HepG2 (cell line): Measurements from ENCODE around the gene ZDHHC16. TPM values are rescaled to one million over a fixed set of nuclear protein-coding genes. Genes with fewer than 3 reads are reported as not detected.

Experiments
- ARNTL ChIP-seq: sonication (generic); formaldehyde crosslinking; IDR thresholded peaks from 2 replicates; pipeline ENCODE4 v1.4.0; 2020; ENCODE audit warnings: mild to moderate bottlenecking, missing genetic modification reagents
- CREB1 ChIP-seq, 2 experiments: fragments of 450-650 bp in 1 of 2; IDR thresholded peaks; 2 replicates each; pipeline ENCODE4 v1.6.1; 2016 to 2017; ENCODE audit warnings: control low read depth in 1 of 2, mild to moderate bottlenecking in 1 of 2, missing compliant biosample characterization in 1 of 2, missing genetic modification characterization in 1 of 2
- HDAC2 ChIP-seq: sonication (generic); formaldehyde crosslinking; IDR thresholded peaks from 2 replicates; pipeline ENCODE4 v1.4.0; 2020; ENCODE audit warnings: missing genetic modification reagents
- HMG20B ChIP-seq: conservative IDR thresholded peaks from 2 replicates; pipeline ENCODE4 v1.6.1; 2016; ENCODE audit warnings: missing genetic modification reagents, missing compliant biosample characterization
- MAFG ChIP-seq: sonication (generic); formaldehyde crosslinking; IDR thresholded peaks from 2 replicates; pipeline ENCODE4 v1.5.1; 2020; ENCODE audit warnings: mild to moderate bottlenecking, missing genetic modification reagents
- MED13 ChIP-seq: sonication (generic); formaldehyde crosslinking; IDR thresholded peaks from 2 replicates; pipeline ENCODE4 v1.5.0; 2020; ENCODE audit warnings: missing genetic modification reagents
- SOX6 ChIP-seq, 2 experiments: fragments of 450-650 bp in 1 of 2; sonication (generic) in 1 of 2; formaldehyde crosslinking in 1 of 2; IDR thresholded peaks; 2 replicates each; pipeline versions ENCODE4 v1.4.0 to v1.6.1; 2017 to 2020; ENCODE audit warnings: antibody characterized with exemption in 1 of 2, mild to moderate bottlenecking in 1 of 2, missing genetic modification reagents in 1 of 2
- ZNF160 ChIP-seq: sonication (generic); formaldehyde crosslinking; IDR thresholded peaks from 2 replicates; pipeline ENCODE4 v1.8.0; 2022; ENCODE audit warnings: mild to moderate bottlenecking, inconsistent platforms, missing genetic modification reagents
- ZNF331 ChIP-seq: sonication (generic); formaldehyde crosslinking; IDR thresholded peaks from 2 replicates; pipeline ENCODE4 v1.4.0; 2020; ENCODE audit warnings: missing genetic modification reagents
- ZNF605 ChIP-seq: sonication (generic); formaldehyde crosslinking; IDR thresholded peaks from 2 replicates; pipeline ENCODE4 v1.8.0; 2022; ENCODE audit warnings: mild to moderate bottlenecking, missing genetic modification reagents
- ZNF607 ChIP-seq: sonication (generic); formaldehyde crosslinking; IDR thresholded peaks from 2 replicates; pipeline ENCODE4 v1.5.1; 2020; ENCODE audit warnings: missing genetic modification reagents, mild to moderate bottlenecking, borderline replicate concordance
- ZNF766 ChIP-seq: sonication (generic); formaldehyde crosslinking; IDR thresholded peaks from 2 replicates; pipeline ENCODE4 v1.5.0; 2020; ENCODE audit warnings: missing genetic modification reagents, borderline replicate concordance
- polyA plus RNA-seq, 8 experiments: library from polyadenylated mRNA; depleted of rRNA in 3 of 8; stranded (reverse) in 7 of 8; unstranded in 1 of 8; fragments of >200 nt; fragmentation: Illumina TruSeq in 4 of 8; extraction: Trizol in 4 of 8; gene quantifications; 2 replicates each; pipeline versions ENCODE4 v1.2.1 to v1.2.3, GENCODE V29; 2011 to 2016; ENCODE audit warnings: low read depth in 4 of 8, missing spikeins in 1 of 8, mixed read lengths in 1 of 8; ENCODE audit not compliant: insufficient read depth in 1 of 8
- total RNA-seq, 5 experiments: library from RNA; depleted of rRNA; stranded (reverse); fragments of >200 nt; fragmentation: Illumina TruSeq; extraction: Trizol; gene quantifications; 2 replicates each; pipeline ENCODE4 v1.2.3, GENCODE V29; 2016; ENCODE audit warnings: low read depth in 1 of 5
- TF ChIP-seq, protein P1 (sequence below): sonication (generic); formaldehyde crosslinking; IDR thresholded peaks from 2 replicates; pipeline ENCODE4 v1.4.0; 2020; ENCODE audit warnings: missing genetic modification reagents
- TF ChIP-seq, protein P2 (sequence below): sonication (generic); formaldehyde crosslinking; IDR thresholded peaks from 2 replicates; pipeline ENCODE4 v1.4.0; 2020; ENCODE audit warnings: missing genetic modification reagents, borderline replicate concordance
- TF ChIP-seq, protein P3 (sequence below): sonication (generic); formaldehyde crosslinking; IDR thresholded peaks from 2 replicates; pipeline ENCODE4 v1.5.1; 2020; ENCODE audit warnings: missing genetic modification reagents, mild to moderate bottlenecking, borderline replicate concordance
- TF ChIP-seq, protein P4 (sequence below): sonication (generic); formaldehyde crosslinking; IDR thresholded peaks from 2 replicates; pipeline ENCODE4 v1.4.0; 2020; ENCODE audit warnings: mild to moderate bottlenecking, missing genetic modification reagents

ZDHHC16 gene
- total and polyA plus RNA-seq, 2 of the 13 experiments (the other 11 are each of a cell fraction or from before 2014, with no cell fraction given), result 40.8 to 41.8 TPM

DNA sequence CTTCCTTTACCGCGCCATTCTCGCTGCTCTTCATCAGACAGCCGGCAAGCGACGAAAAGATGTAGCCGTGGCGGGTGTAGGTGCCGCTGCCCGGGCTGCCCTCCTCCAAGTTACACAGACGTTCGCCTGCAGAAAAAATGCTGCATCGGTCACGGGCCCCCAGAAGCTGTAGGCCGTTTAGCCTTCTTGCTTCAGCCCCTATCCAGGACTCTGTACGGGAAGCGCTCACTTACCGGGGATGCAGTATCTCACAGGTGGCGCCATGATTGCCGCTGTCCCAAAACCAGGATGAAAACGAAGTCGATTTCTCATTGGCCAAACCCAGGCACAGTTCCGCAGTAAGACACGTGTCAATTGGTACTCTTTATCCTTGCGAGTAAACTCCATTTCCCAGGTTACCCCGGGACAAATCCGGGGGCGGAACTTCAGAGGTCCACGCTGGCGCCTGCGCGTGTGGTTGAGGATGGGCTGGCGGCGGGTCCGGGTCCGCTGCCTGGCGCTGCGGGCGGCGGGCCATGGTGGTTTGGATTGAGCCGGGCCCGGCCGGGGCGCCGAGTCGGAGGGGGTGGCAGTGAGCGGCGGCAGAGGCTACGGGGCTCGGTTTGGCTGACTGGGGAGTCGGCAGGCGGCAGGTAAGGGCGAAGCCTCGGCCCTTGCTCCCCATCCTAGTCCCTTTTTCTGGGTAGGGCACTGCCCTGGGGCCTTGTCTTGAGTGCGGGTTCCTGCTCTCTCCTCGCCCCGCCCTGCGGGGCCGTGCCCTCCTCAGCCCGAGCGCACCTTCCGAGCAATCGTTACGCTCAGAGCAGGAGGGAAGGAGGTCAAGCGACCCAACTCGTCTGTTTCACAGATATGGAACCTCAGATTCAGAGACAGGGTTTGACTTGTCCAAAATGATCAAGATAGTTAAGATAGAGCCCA is at the start of gene ZDHHC16, which contains the start of gene EXOSC1 (continued):
- TF ChIP-seq, protein P1, sequence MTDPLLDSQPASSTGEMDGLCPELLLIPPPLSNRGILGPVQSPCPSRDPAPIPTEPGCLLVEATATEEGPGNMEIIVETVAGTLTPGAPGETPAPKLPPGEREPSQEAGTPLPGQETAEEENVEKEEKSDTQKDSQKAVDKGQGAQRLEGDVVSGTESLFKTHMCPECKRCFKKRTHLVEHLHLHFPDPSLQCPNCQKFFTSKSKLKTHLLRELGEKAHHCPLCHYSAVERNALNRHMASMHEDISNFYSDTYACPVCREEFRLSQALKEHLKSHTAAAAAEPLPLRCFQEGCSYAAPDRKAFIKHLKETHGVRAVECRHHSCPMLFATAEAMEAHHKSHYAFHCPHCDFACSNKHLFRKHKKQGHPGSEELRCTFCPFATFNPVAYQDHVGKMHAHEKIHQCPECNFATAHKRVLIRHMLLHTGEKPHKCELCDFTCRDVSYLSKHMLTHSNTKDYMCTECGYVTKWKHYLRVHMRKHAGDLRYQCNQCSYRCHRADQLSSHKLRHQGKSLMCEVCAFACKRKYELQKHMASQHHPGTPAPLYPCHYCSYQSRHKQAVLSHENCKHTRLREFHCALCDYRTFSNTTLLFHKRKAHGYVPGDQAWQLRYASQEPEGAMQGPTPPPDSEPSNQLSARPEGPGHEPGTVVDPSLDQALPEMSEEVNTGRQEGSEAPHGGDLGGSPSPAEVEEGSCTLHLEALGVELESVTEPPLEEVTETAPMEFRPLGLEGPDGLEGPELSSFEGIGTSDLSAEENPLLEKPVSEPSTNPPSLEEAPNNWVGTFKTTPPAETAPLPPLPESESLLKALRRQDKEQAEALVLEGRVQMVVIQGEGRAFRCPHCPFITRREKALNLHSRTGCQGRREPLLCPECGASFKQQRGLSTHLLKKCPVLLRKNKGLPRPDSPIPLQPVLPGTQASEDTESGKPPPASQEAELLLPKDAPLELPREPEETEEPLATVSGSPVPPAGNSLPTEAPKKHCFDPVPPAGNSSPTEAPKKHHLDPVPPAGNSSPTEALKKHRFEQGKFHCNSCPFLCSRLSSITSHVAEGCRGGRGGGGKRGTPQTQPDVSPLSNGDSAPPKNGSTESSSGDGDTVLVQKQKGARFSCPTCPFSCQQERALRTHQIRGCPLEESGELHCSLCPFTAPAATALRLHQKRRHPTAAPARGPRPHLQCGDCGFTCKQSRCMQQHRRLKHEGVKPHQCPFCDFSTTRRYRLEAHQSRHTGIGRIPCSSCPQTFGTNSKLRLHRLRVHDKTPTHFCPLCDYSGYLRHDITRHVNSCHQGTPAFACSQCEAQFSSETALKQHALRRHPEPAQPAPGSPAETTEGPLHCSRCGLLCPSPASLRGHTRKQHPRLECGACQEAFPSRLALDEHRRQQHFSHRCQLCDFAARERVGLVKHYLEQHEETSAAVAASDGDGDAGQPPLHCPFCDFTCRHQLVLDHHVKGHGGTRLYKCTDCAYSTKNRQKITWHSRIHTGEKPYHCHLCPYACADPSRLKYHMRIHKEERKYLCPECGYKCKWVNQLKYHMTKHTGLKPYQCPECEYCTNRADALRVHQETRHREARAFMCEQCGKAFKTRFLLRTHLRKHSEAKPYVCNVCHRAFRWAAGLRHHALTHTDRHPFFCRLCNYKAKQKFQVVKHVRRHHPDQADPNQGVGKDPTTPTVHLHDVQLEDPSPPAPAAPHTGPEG (CRISPR knock-in tag), result 0 out of 2 replicates have a peak, but pooled peaks have one; percentile 40
- TF ChIP-seq, protein P2, sequence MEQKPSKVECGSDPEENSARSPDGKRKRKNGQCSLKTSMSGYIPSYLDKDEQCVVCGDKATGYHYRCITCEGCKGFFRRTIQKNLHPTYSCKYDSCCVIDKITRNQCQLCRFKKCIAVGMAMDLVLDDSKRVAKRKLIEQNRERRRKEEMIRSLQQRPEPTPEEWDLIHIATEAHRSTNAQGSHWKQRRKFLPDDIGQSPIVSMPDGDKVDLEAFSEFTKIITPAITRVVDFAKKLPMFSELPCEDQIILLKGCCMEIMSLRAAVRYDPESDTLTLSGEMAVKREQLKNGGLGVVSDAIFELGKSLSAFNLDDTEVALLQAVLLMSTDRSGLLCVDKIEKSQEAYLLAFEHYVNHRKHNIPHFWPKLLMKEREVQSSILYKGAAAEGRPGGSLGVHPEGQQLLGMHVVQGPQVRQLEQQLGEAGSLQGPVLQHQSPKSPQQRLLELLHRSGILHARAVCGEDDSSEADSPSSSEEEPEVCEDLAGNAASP (CRISPR knock-in tag), result peak; percentile 64; the same call in 1 of the 2 replicates
- TF ChIP-seq HDAC2, result peak; percentile 75
- peak; percentile 65; the same call in 1 of the 2 replicates for TF ChIP-seq ZNF160 (CRISPR knock-in tag)
- TF ChIP-seq HMG20B (CRISPR knock-in tag), result no peak
- 0 out of 2 replicates have a peak, but pooled peaks have one; percentile 47 for TF ChIP-seq ZNF766 (CRISPR knock-in tag)
- peak; percentile 45; the same call in 1 of the 2 replicates for TF ChIP-seq ARNTL (CRISPR knock-in tag)
- TF ChIP-seq MAFG (CRISPR knock-in tag), result no peak
- no peak for TF ChIP-seq SOX6 (IDR thresholded peaks at IDR 0.05)
- TF ChIP-seq SOX6 (CRISPR knock-in tag; IDR thresholded peaks at IDR 0.05), result peak; percentile 33; the same call in 1 of the 2 replicates
- TF ChIP-seq ZNF607 (CRISPR knock-in tag), result 0 out of 2 replicates have a peak, but pooled peaks have one; percentile 38
- TF ChIP-seq ZNF331 (CRISPR knock-in tag), result peak; percentile 51; the same call in 1 of the 2 replicates
- TF ChIP-seq, protein P3, sequence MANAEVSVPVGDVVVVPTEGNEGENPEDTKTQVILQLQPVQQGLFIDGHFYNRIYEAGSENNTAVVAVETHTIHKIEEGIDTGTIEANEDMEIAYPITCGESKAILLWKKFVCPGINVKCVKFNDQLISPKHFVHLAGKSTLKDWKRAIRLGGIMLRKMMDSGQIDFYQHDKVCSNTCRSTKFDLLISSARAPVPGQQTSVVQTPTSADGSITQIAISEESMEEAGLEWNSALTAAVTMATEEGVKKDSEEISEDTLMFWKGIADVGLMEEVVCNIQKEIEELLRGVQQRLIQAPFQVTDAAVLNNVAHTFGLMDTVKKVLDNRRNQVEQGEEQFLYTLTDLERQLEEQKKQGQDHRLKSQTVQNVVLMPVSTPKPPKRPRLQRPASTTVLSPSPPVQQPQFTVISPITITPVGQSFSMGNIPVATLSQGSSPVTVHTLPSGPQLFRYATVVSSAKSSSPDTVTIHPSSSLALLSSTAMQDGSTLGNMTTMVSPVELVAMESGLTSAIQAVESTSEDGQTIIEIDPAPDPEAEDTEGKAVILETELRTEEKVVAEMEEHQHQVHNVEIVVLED (CRISPR knock-in tag), result peak; percentile 81; the same call in 1 of the 2 replicates
- TF ChIP-seq MED13 (CRISPR knock-in tag), result 0 out of 2 replicates have a peak, but pooled peaks have one; percentile 33
- 0 out of 2 replicates have a peak, but pooled peaks have one; percentile 16 for TF ChIP-seq CREB1 (IDR thresholded peaks at IDR 0.05)
- peak; percentile 62; the same call in 1 of the 2 replicates for TF ChIP-seq CREB1 (CRISPR knock-in tag; IDR thresholded peaks at IDR 0.05)
- TF ChIP-seq ZNF605, result peak; percentile 88
- TF ChIP-seq, protein P4, sequence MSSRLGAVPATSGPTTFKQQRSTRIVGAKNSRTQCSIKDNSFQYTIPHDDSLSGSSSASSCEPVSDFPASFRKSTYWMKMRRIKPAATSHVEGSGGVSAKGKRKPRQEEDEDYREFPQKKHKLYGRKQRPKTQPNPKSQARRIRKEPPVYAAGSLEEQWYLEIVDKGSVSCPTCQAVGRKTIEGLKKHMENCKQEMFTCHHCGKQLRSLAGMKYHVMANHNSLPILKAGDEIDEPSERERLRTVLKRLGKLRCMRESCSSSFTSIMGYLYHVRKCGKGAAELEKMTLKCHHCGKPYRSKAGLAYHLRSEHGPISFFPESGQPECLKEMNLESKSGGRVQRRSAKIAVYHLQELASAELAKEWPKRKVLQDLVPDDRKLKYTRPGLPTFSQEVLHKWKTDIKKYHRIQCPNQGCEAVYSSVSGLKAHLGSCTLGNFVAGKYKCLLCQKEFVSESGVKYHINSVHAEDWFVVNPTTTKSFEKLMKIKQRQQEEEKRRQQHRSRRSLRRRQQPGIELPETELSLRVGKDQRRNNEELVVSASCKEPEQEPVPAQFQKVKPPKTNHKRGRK (CRISPR knock-in tag), result no peak
